GM23338 (cell line): ENCODE results near the gene MED27.

Experiments
- CREB1 ChIP-seq: fragments of 250-450 bp; sonication (Bioruptor Pico); IDR thresholded peaks from 2 replicates; pipeline ENCODE4 v1.5.0; 2020; ENCODE audit warnings: low read depth, mild to moderate bottlenecking, moderate library complexity
- CTCF ChIP-seq, 2 experiments: fragments of 200-600 bp in 1 of 2; sonication (generic) in 1 of 2; conservative IDR thresholded peaks; 2 replicates each; pipeline versions ENCODE4 v1.5.1 to v1.6.1; 2016 to 2017; ENCODE audit warnings: antibody characterized with exemption in 2 of 2, low read depth in 2 of 2, mild to moderate bottlenecking in 2 of 2, moderate library complexity in 1 of 2
- EZH2 ChIP-seq: fragments of 200-600 bp; sonication (generic); IDR thresholded peaks from one replicate; pipeline ENCODE4 v1.8.0; 2017; ENCODE audit warnings: antibody characterized with exemption, mild to moderate bottlenecking, low read depth; ENCODE audit not compliant: unreplicated experiment
- EZH2phosphoT487 ChIP-seq: fragments of 200-600 bp; sonication (generic); IDR thresholded peaks from one replicate; pipeline ENCODE4 v1.8.1; 2018; ENCODE audit warnings: antibody characterized with exemption; ENCODE audit not compliant: unreplicated experiment
- JUNB ChIP-seq: IDR thresholded peaks from one replicate; pipeline ENCODE4 v1.6.1; 2016; ENCODE audit warnings: antibody characterized with exemption; ENCODE audit not compliant: unreplicated experiment
- NANOG ChIP-seq: IDR thresholded peaks from 2 replicates; pipeline ENCODE4 v1.6.1; 2016; ENCODE audit warnings: antibody characterized with exemption, borderline replicate concordance
- POLR2AphosphoS5 ChIP-seq: IDR thresholded peaks from 2 replicates; pipeline ENCODE4 v1.6.1; 2016; ENCODE audit warnings: antibody characterized with exemption, low read depth
- REST ChIP-seq: IDR thresholded peaks from one replicate; pipeline ENCODE4 v1.6.1; 2018; ENCODE audit warnings: antibody characterized with exemption; ENCODE audit not compliant: unreplicated experiment
- STAT1 ChIP-seq: IDR thresholded peaks from one replicate; pipeline ENCODE4 v1.6.1; 2016; ENCODE audit warnings: antibody characterized with exemption; ENCODE audit not compliant: unreplicated experiment
- ZNF114 ChIP-seq: fragments of 250-450 bp; sonication (Bioruptor Pico); IDR thresholded peaks from 2 replicates; pipeline ENCODE4 v1.5.0; 2020; ENCODE audit warnings: mild to moderate bottlenecking, moderate library complexity
- ZNF331 ChIP-seq: fragments of 250-450 bp; sonication (Bioruptor Pico); IDR thresholded peaks from 2 replicates; pipeline ENCODE4 v1.5.0; 2020; ENCODE audit warnings: low read depth, mild to moderate bottlenecking, moderate library complexity
- ZNF462 ChIP-seq: fragments of 250-450 bp; sonication (Bioruptor Pico); IDR thresholded peaks from 2 replicates; pipeline ENCODE4 v1.5.0; 2020; ENCODE audit warnings: mild to moderate bottlenecking, moderate library complexity
- TF ChIP-seq, protein P1 (sequence below): IDR thresholded peaks from 2 replicates; pipeline ENCODE4 v1.6.1; 2016; ENCODE audit warnings: antibody characterized with exemption

DNA sequence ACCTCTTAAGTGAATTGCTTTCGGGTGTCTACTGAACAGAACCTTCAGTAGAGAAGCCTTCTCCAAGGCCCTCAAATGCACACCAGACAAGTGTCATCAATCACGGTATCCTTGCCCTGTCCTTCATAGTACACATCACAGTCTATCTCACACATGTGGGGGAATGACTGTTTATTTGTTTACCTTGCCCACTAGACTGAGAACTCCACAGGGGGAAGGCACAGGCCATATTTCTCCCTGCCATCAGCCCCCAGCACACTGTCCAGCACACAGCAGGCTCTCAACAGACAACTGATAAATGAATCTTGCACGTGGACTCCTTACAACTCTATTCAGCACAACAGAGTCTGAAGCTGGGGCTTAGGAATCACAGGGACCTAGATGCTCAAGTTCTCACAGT is 128.5 kb downstream of the MED27 start:
- TF ChIP-seq CTCF (conservative IDR thresholded peaks at IDR 0.05; ENCODE audit: low read depth in 2 of 2) (no peak), EZH2 (no peak), JUNB (no peak), REST (no peak), EZH2phosphoT487 (no peak), CREB1 (no peak), ZNF462 (no peak), POLR2AphosphoS5 (no peak), ZNF114 (CRISPR knock-in tag) (no peak), STAT1 (no peak), NANOG (no peak), ZNF331 (CRISPR knock-in tag) (no peak)
- TF ChIP-seq, protein P1, sequence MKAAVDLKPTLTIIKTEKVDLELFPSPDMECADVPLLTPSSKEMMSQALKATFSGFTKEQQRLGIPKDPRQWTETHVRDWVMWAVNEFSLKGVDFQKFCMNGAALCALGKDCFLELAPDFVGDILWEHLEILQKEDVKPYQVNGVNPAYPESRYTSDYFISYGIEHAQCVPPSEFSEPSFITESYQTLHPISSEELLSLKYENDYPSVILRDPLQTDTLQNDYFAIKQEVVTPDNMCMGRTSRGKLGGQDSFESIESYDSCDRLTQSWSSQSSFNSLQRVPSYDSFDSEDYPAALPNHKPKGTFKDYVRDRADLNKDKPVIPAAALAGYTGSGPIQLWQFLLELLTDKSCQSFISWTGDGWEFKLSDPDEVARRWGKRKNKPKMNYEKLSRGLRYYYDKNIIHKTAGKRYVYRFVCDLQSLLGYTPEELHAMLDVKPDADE: no peak
